Caco-2 (cell line): ENCODE data around the gene WDR45B. TPM values are rescaled to one million over a fixed set of nuclear protein-coding genes. Genes with fewer than 3 reads are reported as not detected.
A peak's percentile ranks its signal among the peaks of the same experiment; 100 is the strongest.

Experiments used
- BruUV-seq: library from RNA; stranded (reverse); fragments of 400-500 nt; replicated peaks from 2 replicates; lab custom pipeline; 2021; lab: Mats Ljungman, UMichigan
- CTCF ChIA-PET: fragments of 300-600 bp; sonication (Branson Sonifier 250); formaldehyde crosslinking; loops from one replicate; lab custom pipeline; 2022; ENCODE audit warnings: antibody characterized with exemption; lab: Charles Lee
- POLR2A ChIA-PET: fragments of 300-600 bp; sonication (Branson Sonifier 250); formaldehyde crosslinking; loops from one replicate; lab custom pipeline; 2022; ENCODE audit warnings: antibody characterized with exemption; lab: Charles Lee
- DNase-seq, 2 experiments: peaks; one replicate each; pipeline versions ENCODE4 v3.0.0 to v3.0.0-alpha.2; 2020 to 2022
- H3K27me3 ChIP-seq: replicated peaks from 2 replicates; pipeline ENCODE4 v1.6.0; 2011; ENCODE audit warnings: low read length; ENCODE audit not compliant: control insufficient read depth, insufficient read depth
- H3K36me3 ChIP-seq: 2 replicates; pipeline ENCODE4 v1.5.1; 2011; ENCODE audit warnings: low read length; ENCODE audit not compliant: control insufficient read depth, insufficient read depth
- H3K4me1 ChIP-seq: fragments of 250-450 bp; sonication (Bioruptor Pico); 2 replicates; pipeline ENCODE4 v1.5.1; 2020; ENCODE audit warnings: mild to moderate bottlenecking
- H3K4me3 ChIP-seq: 2 replicates; pipeline ENCODE4 v1.5.1; 2011; ENCODE audit warnings: low read depth, mild to moderate bottlenecking, control low read depth, low read length
- H3K9me3 ChIP-seq: fragments of 250-450 bp; sonication (Bioruptor Pico); 2 replicates; pipeline ENCODE4 v1.5.1; 2020; ENCODE audit warnings: mild to moderate bottlenecking, moderate library complexity
- H3K27ac Mint-ChIP-seq: one replicate; pipeline ENCODE4 v1.8.0; 2022; ENCODE audit warnings: mixed read lengths; ENCODE audit not compliant: unreplicated experiment
- H3K27me3 Mint-ChIP-seq: one replicate; pipeline ENCODE4 v1.8.0; 2022; ENCODE audit warnings: mixed read lengths; ENCODE audit not compliant: insufficient read depth, unreplicated experiment
- H3K36me3 Mint-ChIP-seq: one replicate; pipeline ENCODE4 v1.8.0; 2022; ENCODE audit warnings: mild to moderate bottlenecking, mixed read lengths; ENCODE audit not compliant: insufficient read depth, unreplicated experiment
- H3K4me1 Mint-ChIP-seq: one replicate; pipeline ENCODE4 v1.8.0; 2022; ENCODE audit warnings: low read depth, mixed read lengths; ENCODE audit not compliant: unreplicated experiment
- H3K4me3 Mint-ChIP-seq: one replicate; pipeline ENCODE4 v1.8.0; 2022; ENCODE audit warnings: mild to moderate bottlenecking, moderate library complexity, mixed read lengths; ENCODE audit not compliant: unreplicated experiment
- H3K9me3 Mint-ChIP-seq: one replicate; pipeline ENCODE4 v1.8.0; 2022; ENCODE audit warnings: mixed read lengths; ENCODE audit not compliant: unreplicated experiment
- CTCF ChIP-seq, 2 experiments: fragments of 200-600 bp in 1 of 2; IDR thresholded peaks; 1 replicate in 1 of 2; 2 replicates in 1 of 2; pipeline versions ENCODE4 v1.5.1 to v1.8.0; 2011 to 2022; ENCODE audit warnings: antibody characterized with exemption in 1 of 2, control low read depth in 1 of 2, inconsistent platforms in 1 of 2, low read depth in 1 of 2, low read length in 1 of 2, mild to moderate bottlenecking in 1 of 2, moderate library complexity in 1 of 2; ENCODE audit not compliant: insufficient read depth in 1 of 2, severe bottlenecking in 1 of 2, unreplicated experiment in 1 of 2
- intact Hi-C: fragments of 100-400 bp; cut with micrococcal nuclease; formaldehyde crosslinking; loops from one replicate; pipeline ENCODE4 v1.10.0; 2022; ENCODE audit not compliant: unreplicated experiment
- total RNA-seq: library from RNA; stranded (reverse); gene quantifications from 2 replicates; pipeline ENCODE4 v1.2.3, GENCODE V29; 2022

The WDR45B gene
- total RNA-seq, 1 experiment from 2014 or later, result 106 TPM

GRCh38 chr17:82595893-82596292, 52.4 kb downstream of the WDR45B start:
- no peaks in the 10 kb centered on the region for H3K9me3 Mint-ChIP-seq
- H3K9me3 ChIP-seq, result no peaks in the 10 kb centered on the region
- no peaks in the 10 kb centered on the region for H3K4me1 ChIP-seq
- peaks cover 11% of the 10 kb centered on the region for H3K4me1 Mint-ChIP-seq
- no peak for TF ChIP-seq CTCF (IDR thresholded peaks at IDR 0.05; ENCODE audit: insufficient read depth in 1 of 2, low read depth in 1 of 2, low read length in 1 of 2, severe bottlenecking in 1 of 2, unreplicated experiment in 1 of 2)
- H3K4me3 ChIP-seq, result no peak overlapping the region
- peaks cover 90% of the 10 kb centered on the region for H3K36me3 Mint-ChIP-seq
- H3K27me3 Mint-ChIP-seq, result no peaks in the 10 kb centered on the region
- H3K4me3 Mint-ChIP-seq, result no peak overlapping the region
- BruUV-seq, result no TSS peak
- no peaks in the 10 kb centered on the region for H3K27me3 ChIP-seq
- intact Hi-C loops, result no loop called here
- POLR2A ChIA-PET, result no interaction called here
- peaks cover 5% of the 10 kb centered on the region for H3K36me3 ChIP-seq
- H3K27ac Mint-ChIP-seq, result no peak overlapping the region
- CTCF ChIA-PET, result no interaction called here
- DNase-seq, result no peak

GRCh38 chr17:82594571-82594970, 53.7 kb downstream of the WDR45B start:
- Histone ChIP-seq H3K27me3 (no peaks in the 10 kb centered on the region), H3K36me3 (peaks cover 5% of the 10 kb centered on the region), H3K9me3 (no peaks in the 10 kb centered on the region), H3K4me3 (no peak overlapping the region), H3K4me1 (no peaks in the 10 kb centered on the region)
- no peak overlapping the region for H3K4me3 Mint-ChIP-seq
- no peak overlapping the region for H3K27ac Mint-ChIP-seq
- H3K9me3 Mint-ChIP-seq, result no peaks in the 10 kb centered on the region
- peaks cover 86% of the 10 kb centered on the region for H3K36me3 Mint-ChIP-seq
- ChIA-PET POLR2A (no interaction called here), CTCF (interaction anchor here (0.6 kb wide), 1 partner anchor 37 kb away, joined by 4 read pairs; no protein-coding TSS in a partner anchor)
- H3K4me1 Mint-ChIP-seq, result peaks cover 11% of the 10 kb centered on the region
- BruUV-seq, result no TSS peak
- no peak for DNase-seq
- no peaks in the 10 kb centered on the region for H3K27me3 Mint-ChIP-seq
- intact Hi-C loops, result no loop called here
- TF ChIP-seq CTCF (IDR thresholded peaks at IDR 0.05; ENCODE audit: insufficient read depth in 1 of 2, low read depth in 1 of 2, low read length in 1 of 2, severe bottlenecking in 1 of 2, unreplicated experiment in 1 of 2), result no peak

- Histone ChIP-seq H3K4me3 (no peak overlapping the region), H3K27me3 (no peaks in the 10 kb centered on the region), H3K4me1 (no peaks in the 10 kb centered on the region), H3K36me3 (peaks cover 5% of the 10 kb centered on the region), H3K9me3 (no peaks in the 10 kb centered on the region)
- Mint-ChIP-seq H3K36me3 (peaks cover 79% of the 10 kb centered on the region), H3K27ac (peak overlapping the region; percentile 17), H3K4me3 (no peak overlapping the region), H3K9me3 (no peaks in the 10 kb centered on the region), H3K27me3 (no peaks in the 10 kb centered on the region), H3K4me1 (peaks cover 11% of the 10 kb centered on the region)
- no TSS peak for BruUV-seq
- CTCF ChIA-PET, result no interaction called here
- POLR2A ChIA-PET, result no interaction called here
- intact Hi-C loops, result no loop called here
- TF ChIP-seq CTCF (IDR thresholded peaks at IDR 0.05; ENCODE audit: insufficient read depth in 1 of 2, low read depth in 1 of 2, low read length in 1 of 2, severe bottlenecking in 1 of 2, unreplicated experiment in 1 of 2), result no peak
- no peak for DNase-seq
Observed at GRCh38 chr17:82593590-82594087, 54.6 kb downstream of the WDR45B start.
